Esophagus (tissue), 2 donors: ENCODE results near the gene OR10P1. TPM values are rescaled to one million over a fixed set of nuclear protein-coding genes. Genes with fewer than 3 reads are reported as not detected.
"Not testable (repeated sequence)": the region's sequence is repeated elsewhere in the genome, so short reads cannot be mapped to it uniquely, and the experiment has no call there.

Experiments
- H3K27ac ChIP-seq, 2 donors: one replicate each; pipeline ENCODE4 v1.5.1; 2013; ENCODE audit warnings: low read depth in 2 of 2, mild to moderate bottlenecking in 2 of 2, inconsistent platforms in 1 of 2, low read length in 1 of 2, moderate library complexity in 1 of 2
- H3K27me3 ChIP-seq, 2 donors: one replicate each; pipeline ENCODE4 v1.6.1; 2013; ENCODE audit warnings: low read length in 2 of 2, control low read depth in 1 of 2, mild to moderate bottlenecking in 1 of 2; ENCODE audit not compliant: insufficient read depth in 2 of 2, control insufficient read depth in 1 of 2
- H3K36me3 ChIP-seq, 2 donors: one replicate each; pipeline ENCODE4 v1.6.1; 2013; ENCODE audit warnings: low read length in 1 of 2; ENCODE audit not compliant: control insufficient read depth in 2 of 2, insufficient read depth in 2 of 2
- H3K4me1 ChIP-seq, 2 donors: one replicate each; pipeline ENCODE4 v1.6.1; 2013; ENCODE audit warnings: low read length in 1 of 2; ENCODE audit not compliant: control insufficient read depth in 2 of 2, insufficient read depth in 2 of 2
- H3K4me3 ChIP-seq, 2 donors: one replicate each; pipeline ENCODE4 v1.5.1; 2013; ENCODE audit warnings: low read length in 2 of 2, mild to moderate bottlenecking in 2 of 2, low read depth in 1 of 2, moderate library complexity in 1 of 2
- H3K9me3 ChIP-seq, 2 donors: one replicate each; pipeline ENCODE4 v1.6.1; 2013; ENCODE audit warnings: mild to moderate bottlenecking in 2 of 2, low read depth in 1 of 2, low read length in 1 of 2, moderate library complexity in 1 of 2; ENCODE audit not compliant: control insufficient read depth in 2 of 2, insufficient read depth in 1 of 2
- WGBS, 2 donors: extraction: QIAGEN DNeasy Blood & Tissue Kit; methylation state at CpG; one replicate each; pipeline ENCODE4 v1.1.7; 2013; 5-methylcytosine and 5-hydroxymethylcytosine counted together
- polyA plus RNA-seq, 2 donors: library from polyadenylated mRNA; stranded (reverse); fragments of 200-250 nt; gene quantifications; one replicate each; pipeline ENCODE4 v1.2.3, GENCODE V29; 2013
- donor health status: healthy with polysubstance abuse.
- donor health status: Bipolar disorder and iron deficiency.

OR10P1 gene, protein sequence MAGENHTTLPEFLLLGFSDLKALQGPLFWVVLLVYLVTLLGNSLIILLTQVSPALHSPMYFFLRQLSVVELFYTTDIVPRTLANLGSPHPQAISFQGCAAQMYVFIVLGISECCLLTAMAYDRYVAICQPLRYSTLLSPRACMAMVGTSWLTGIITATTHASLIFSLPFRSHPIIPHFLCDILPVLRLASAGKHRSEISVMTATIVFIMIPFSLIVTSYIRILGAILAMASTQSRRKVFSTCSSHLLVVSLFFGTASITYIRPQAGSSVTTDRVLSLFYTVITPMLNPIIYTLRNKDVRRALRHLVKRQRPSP
- polyA plus RNA-seq: not detected

DNA sequence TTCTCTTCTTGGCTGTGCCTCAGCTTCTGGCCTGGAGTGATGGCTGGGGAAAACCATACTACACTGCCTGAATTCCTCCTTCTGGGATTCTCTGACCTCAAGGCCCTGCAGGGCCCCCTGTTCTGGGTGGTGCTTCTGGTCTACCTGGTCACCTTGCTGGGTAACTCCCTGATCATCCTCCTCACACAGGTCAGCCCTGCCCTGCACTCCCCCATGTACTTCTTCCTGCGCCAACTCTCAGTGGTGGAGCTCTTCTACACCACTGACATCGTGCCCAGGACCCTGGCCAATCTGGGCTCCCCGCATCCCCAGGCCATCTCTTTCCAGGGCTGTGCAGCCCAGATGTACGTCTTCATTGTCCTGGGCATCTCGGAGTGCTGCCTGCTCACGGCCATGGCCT is at the start of gene OR10P1:
Gene OR10P1, plus strand, starts transcription at position 40 of the 400 bp plus-strand sequence. Its CDS starts 0 bp downstream, at position 40.
- no peaks in the 10 kb centered on the region for H3K27me3 ChIP-seq
- H3K9me3 ChIP-seq: no peaks in the 10 kb centered on the region
- H3K4me3 ChIP-seq: no peak within 1 kb of the TSS
- H3K36me3 ChIP-seq: no peaks in the 10 kb centered on the region
- H3K27ac ChIP-seq: no peak within 1 kb of the TSS
- peaks cover 0 to 3% of the 10 kb centered on the region in 2 donors for H3K4me1 ChIP-seq
- WGBS, 2 donors: 84 to 94% methylated on average over 6 of the region's 6 CpGs

DNA sequence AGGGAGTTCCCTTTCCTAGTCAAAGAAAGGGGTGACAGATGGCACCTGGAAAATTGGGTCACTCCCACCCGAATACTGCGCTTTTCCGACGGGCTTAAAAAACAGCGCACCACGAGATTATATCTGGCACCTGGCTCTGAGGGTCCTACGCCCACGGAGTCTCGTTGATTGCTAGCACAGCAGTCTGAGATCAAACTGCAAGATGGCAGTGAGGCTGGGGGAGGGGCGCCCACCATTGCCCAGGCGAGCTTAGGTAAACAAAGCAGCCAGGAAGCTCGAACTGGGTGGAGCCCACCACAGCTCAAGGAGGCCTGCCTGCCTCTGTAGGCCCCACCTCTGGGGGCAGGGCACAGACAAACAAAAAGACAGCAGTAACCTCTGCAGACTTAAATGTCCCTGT is 46.5 kb upstream of the OR10P1 start:
- 56 to 67% methylated on average over 12 of the region's 12 CpGs for WGBS, 2 donors
- H3K4me3 ChIP-seq, H3K9me3 ChIP-seq, H3K36me3 ChIP-seq, H3K27ac ChIP-seq, H3K4me1 ChIP-seq, H3K27me3 ChIP-seq: not testable (repeated sequence)

DNA sequence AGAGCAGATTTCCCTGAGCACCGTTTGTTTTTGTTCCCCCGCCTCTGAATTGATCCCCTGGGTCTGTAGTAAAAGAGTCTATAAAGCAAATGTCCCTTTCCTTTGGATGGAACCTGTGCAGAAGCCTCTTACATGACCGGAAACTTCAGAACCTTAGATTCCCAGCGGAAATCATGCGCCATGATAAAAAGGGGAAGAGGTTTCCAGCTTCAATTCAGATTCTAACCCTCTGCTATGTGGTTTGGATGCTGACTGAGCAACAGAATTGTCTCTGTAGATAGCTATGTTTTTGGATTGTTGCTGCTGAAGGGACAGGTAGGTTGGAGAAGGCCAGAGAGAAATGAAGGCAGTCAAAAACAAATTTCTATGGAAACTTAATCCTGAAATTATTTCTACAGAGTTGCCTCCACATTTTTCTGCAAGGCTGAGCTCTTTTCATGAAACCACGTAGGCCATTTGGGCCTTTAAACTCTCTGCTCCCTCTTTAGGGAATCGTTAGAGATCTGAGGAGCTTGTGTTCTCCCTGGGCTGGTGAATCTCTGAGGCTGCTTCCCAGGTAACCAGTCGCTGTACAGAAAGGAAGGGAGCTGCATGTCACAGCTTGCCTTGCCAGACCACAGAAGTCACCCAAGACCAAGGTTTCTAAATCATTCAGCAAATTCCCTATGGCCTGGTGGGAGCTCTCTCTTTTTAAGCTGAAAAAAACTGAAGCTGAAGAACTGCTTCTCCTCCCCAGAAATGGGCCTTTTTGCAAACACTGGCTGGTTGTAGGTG is 28.7 kb upstream of the OR10P1 start:
- no peaks in the 10 kb centered on the region for H3K27me3 ChIP-seq
- H3K27ac ChIP-seq: no peak overlapping the region
- no peaks in the 10 kb centered on the region for H3K9me3 ChIP-seq
- H3K36me3 ChIP-seq: no peaks in the 10 kb centered on the region
- no peak overlapping the region for H3K4me3 ChIP-seq
- no peaks in the 10 kb centered on the region for H3K4me1 ChIP-seq
- 58 to 62% methylated on average over 8 of the region's 8 CpGs for WGBS, 2 donors

DNA sequence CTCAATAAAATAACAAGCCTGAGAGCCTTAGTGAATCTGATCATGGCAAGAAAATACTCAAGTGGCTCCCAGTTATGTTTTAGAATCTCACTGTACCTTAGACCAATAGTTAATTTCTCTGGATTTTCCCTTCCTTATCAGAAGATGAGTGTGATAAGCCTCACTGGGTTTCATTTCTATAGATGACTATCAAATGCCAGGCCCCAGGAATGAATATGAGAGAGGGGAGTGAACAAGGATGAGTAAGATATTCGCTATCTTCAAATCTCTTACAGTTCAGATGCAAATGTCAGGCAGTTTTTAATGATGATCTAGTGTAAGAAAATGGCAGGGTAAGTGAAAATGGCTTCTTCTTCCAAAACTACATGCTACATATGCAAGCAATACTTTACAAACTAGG is 26.1 kb upstream of the OR10P1 start:
- H3K4me1 ChIP-seq: no peaks in the 10 kb centered on the region
- H3K9me3 ChIP-seq: no peaks in the 10 kb centered on the region
- WGBS, 2 donors: 81 to 83% methylated on average over 1 of the region's 1 CpG
- H3K4me3 ChIP-seq: no peak overlapping the region
- H3K27ac ChIP-seq: no peak overlapping the region
- no peaks in the 10 kb centered on the region for H3K36me3 ChIP-seq
- H3K27me3 ChIP-seq: no peaks in the 10 kb centered on the region

DNA sequence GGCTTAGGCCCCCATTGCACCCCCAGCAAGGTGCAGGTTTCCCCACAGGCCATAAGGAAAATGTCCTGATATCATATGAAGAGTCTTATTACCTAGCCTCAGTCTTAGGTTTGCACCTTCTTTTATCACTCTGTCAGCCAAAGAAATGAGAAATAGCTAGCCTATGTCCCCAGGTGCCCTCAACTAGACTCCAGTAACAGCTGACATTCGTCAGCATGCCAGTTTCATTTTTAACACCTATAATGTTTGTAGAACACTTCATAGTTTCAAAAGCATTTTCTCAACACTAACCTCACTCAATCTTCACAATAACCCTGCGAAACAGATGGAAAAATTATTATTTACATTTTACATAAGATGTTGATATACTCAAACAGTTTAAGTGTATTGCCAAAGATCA is 24.0 kb upstream of the OR10P1 start:
- H3K27me3 ChIP-seq: no peaks in the 10 kb centered on the region
- H3K27ac ChIP-seq: no peak overlapping the region
- no peaks in the 10 kb centered on the region for H3K4me1 ChIP-seq
- WGBS, 2 donors: 50 to 57% methylated on average over 2 of the region's 2 CpGs
- no peaks in the 10 kb centered on the region for H3K36me3 ChIP-seq
- H3K9me3 ChIP-seq: peaks cover 5% of the 10 kb centered on the region in 2 donors
- H3K4me3 ChIP-seq: no peak overlapping the region

DNA sequence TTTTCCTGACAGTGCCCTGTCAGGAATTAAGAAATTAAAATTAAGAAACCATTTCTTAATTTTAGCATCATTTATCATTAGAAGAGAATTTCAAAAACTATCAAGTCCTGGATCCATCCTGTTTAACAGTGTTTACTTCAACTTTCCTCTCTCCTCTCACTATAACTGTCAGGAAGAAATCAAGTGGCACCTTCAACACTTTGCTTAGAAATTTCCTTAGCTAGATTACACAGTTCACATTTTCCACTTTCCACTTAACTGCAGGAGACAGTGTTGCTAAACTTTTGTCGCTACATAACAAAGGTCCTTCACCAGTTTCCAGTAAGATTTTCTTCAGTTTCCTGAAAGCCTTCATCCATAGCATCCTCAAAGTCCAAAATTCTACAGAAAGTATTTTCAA is 21.9 kb upstream of the OR10P1 start:
- H3K27ac ChIP-seq: no peak overlapping the region
- H3K4me3 ChIP-seq: no peak overlapping the region
- H3K36me3 ChIP-seq: no peaks in the 10 kb centered on the region
- 87 to 96% methylated on average over 1 of the region's 1 CpG for WGBS, 2 donors
- H3K4me1 ChIP-seq: no peaks in the 10 kb centered on the region
- H3K9me3 ChIP-seq: peaks cover 5% of the 10 kb centered on the region in 2 donors
- no peaks in the 10 kb centered on the region for H3K27me3 ChIP-seq

DNA sequence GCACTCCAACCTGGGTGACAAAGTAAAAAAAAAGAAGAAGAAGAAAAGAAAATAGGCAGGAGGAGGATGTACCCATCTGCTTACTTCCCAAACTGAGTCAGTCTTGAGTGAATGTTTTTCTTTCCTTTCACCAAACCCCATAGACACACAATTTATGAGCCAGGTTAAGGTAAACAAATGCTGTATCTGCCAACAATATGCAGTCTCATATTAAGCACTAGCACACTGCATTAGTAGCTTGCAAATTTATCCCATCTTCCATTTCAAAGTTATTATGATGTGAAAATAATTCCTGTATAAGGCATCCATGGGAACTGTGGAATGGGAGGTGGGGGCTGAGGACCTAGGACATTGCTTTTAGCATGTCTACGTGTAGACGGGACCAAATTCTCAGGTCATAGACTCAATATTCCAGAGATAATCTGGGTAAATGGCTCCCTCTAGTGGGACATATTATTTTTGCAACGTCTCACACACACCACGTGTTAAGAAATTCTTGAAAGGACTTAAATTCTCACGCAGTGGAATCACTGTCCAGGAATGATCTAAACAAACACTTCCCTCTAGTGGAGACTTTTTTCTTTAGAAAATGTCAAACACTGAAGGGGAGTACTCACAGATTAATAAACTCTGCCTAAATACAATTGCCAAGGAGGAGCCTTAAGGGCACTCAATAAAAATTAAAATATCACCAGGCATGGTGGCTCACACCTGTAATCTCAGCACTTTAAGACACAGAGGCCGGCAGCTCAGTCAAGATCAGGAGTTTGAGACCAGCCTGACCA is 17.1 kb upstream of the OR10P1 start:
- H3K9me3 ChIP-seq: peaks cover 5% of the 10 kb centered on the region in 2 donors
- 5 to 8% methylated on average over 6 of the region's 6 CpGs for WGBS, 2 donors
- H3K27me3 ChIP-seq: no peaks in the 10 kb centered on the region
- no peaks in the 10 kb centered on the region for H3K4me1 ChIP-seq
- no peak overlapping the region for H3K4me3 ChIP-seq
- H3K36me3 ChIP-seq: no peaks in the 10 kb centered on the region
- H3K27ac ChIP-seq: no peak overlapping the region

DNA sequence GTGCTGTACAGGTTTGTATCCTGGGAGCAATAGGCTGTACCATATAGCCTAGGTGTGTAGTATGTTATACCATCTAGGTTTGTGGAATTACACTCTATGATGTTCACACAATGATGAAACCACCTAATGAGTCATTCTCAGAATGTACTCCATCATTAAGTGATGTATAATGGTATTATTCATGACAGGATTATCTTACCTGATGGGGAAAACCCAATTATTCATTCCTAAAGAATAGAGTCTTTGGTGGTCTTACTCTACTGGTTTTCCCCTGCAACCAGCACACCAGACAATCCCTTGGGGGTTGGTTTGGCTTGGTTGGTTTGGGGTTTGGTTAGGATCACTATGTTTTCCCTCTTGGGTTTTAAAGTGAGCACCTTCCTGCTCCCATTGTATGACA is 12.6 kb upstream of the OR10P1 start:
- no peaks in the 10 kb centered on the region for H3K9me3 ChIP-seq
- no peak overlapping the region for H3K4me3 ChIP-seq
- no peak overlapping the region for H3K27ac ChIP-seq
- no peaks in the 10 kb centered on the region for H3K4me1 ChIP-seq
- no peaks in the 10 kb centered on the region for H3K36me3 ChIP-seq
- no peaks in the 10 kb centered on the region for H3K27me3 ChIP-seq

DNA sequence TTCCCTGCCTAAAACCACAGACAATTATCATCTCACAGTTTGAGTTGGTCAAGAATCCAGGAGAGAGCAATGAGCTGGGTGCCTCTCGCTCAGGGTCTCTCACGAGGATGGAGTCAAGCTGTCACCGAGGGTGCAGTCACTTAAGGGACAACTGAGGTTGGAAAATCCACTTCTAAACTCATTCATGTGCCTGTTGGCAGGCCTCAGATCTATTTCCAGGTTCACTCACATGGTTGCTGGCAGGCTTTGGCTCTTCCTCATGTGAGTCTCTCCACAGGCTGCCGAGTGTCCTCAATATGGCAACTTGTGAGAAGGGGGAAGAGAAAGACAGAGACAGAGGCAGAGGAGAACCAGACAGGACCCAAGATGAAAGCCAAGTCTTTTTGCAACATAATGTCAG is 10.5 kb upstream of the OR10P1 start:
- H3K4me3 ChIP-seq: no peak overlapping the region
- H3K36me3 ChIP-seq: no peaks in the 10 kb centered on the region
- no peaks in the 10 kb centered on the region for H3K9me3 ChIP-seq
- H3K27ac ChIP-seq: no peak overlapping the region
- H3K4me1 ChIP-seq: no peaks in the 10 kb centered on the region
- no peaks in the 10 kb centered on the region for H3K27me3 ChIP-seq
- 82 to 90% methylated on average over 4 of the region's 4 CpGs for WGBS, 2 donors
